Fibroblast of lung (primary cell): ENCODE data around the gene SIT1.
"Not testable (repeated sequence)": the region's sequence is repeated elsewhere in the genome, so short reads cannot be mapped to it uniquely, and the experiment has no call there.

Experiments
- CTCF ChIP-seq, 2 donors: IDR thresholded peaks in 1 of 2; conservative IDR thresholded peaks in 1 of 2; 1 replicate in 1 of 2; 2 replicates in 1 of 2; pipeline ENCODE4 v1.5.1; 2011 to 2012; ENCODE audit warnings: low read length in 2 of 2, control low read depth in 1 of 2, inconsistent platforms in 1 of 2, low read depth in 1 of 2, mild to moderate bottlenecking in 1 of 2
- EZH2 ChIP-seq: IDR thresholded peaks from 2 replicates; pipeline ENCODE4 v1.5.1; 2012; ENCODE audit warnings: low read length, control low read depth, mild to moderate bottlenecking; ENCODE audit errors: missing control alignments

GRCh38 chr9:35637427-35637955, 13.2 kb downstream of the SIT1 start:
- TF ChIP-seq CTCF (conservative IDR thresholded peaks at IDR 0.05 in 1 of 2, IDR thresholded peaks at IDR 0.05 in 1 of 2; ENCODE audit: low read depth in 1 of 2, low read length in 2 of 2); EZH2: not testable (repeated sequence)
